KOPT-K1 (cell line): Measurements from ENCODE around the gene LHFPL6.

Experiments
- H3K27ac ChIP-seq: fragments of 200-600 bp; sonication (generic); 2 replicates; pipeline ENCODE4 v1.5.1; 2016; ENCODE audit warnings: antibody characterized with exemption, mild to moderate bottlenecking, low read depth, low read length; ENCODE audit not compliant: poor library complexity, severe bottlenecking
- H3K36me3 ChIP-seq: fragments of 200-600 bp; sonication (generic); 2 replicates; pipeline ENCODE4 v1.5.1; 2017; ENCODE audit warnings: antibody characterized with exemption, mild to moderate bottlenecking, low read length, moderate library complexity; ENCODE audit not compliant: insufficient read depth
- H3K9me3 ChIP-seq: fragments of 200-600 bp; sonication (generic); 2 replicates; pipeline ENCODE4 v1.5.1; 2017; ENCODE audit warnings: antibody characterized with exemption, low read length, mild to moderate bottlenecking; ENCODE audit not compliant: insufficient read depth, poor library complexity, severe bottlenecking

LHFPL6 gene

GRCh38 chr13:39417643-39418042 lies 185.3 kb downstream of the LHFPL6 start:
- Histone ChIP-seq H3K27ac (no peak overlapping the region), H3K36me3 (no peaks in the 10 kb centered on the region), H3K9me3 (no peaks in the 10 kb centered on the region)

- H3K36me3 ChIP-seq = no peaks in the 10 kb centered on the region
- no peaks in the 10 kb centered on the region for H3K9me3 ChIP-seq
- no peak overlapping the region for H3K27ac ChIP-seq
Observed at GRCh38 chr13:39417131-39417530, 185.9 kb downstream of the LHFPL6 start.

GRCh38 chr13:39415008-39415802 lies 187.8 kb downstream of the LHFPL6 start:
- Histone ChIP-seq H3K9me3 (no peaks in the 10 kb centered on the region), H3K36me3 (no peaks in the 10 kb centered on the region), H3K27ac (no peak overlapping the region)

- H3K27ac ChIP-seq = no peak overlapping the region
- H3K9me3 ChIP-seq = no peaks in the 10 kb centered on the region
- no peaks in the 10 kb centered on the region for H3K36me3 ChIP-seq
Observed at GRCh38 chr13:39414339-39414738, 188.7 kb downstream of the LHFPL6 start.

GRCh38 chr13:39411511-39411910 lies 191.5 kb downstream of the LHFPL6 start:
- no peak overlapping the region for H3K27ac ChIP-seq
- no peaks in the 10 kb centered on the region for H3K9me3 ChIP-seq
- no peaks in the 10 kb centered on the region for H3K36me3 ChIP-seq

- Histone ChIP-seq H3K9me3 (no peaks in the 10 kb centered on the region), H3K36me3 (no peaks in the 10 kb centered on the region), H3K27ac (no peak overlapping the region)
Observed at GRCh38 chr13:39410964-39411363, 192.0 kb downstream of the LHFPL6 start.

GRCh38 chr13:39410096-39410901 lies 192.7 kb downstream of the LHFPL6 start:
- Histone ChIP-seq H3K9me3 (no peaks in the 10 kb centered on the region), H3K36me3 (no peaks in the 10 kb centered on the region), H3K27ac (no peak overlapping the region)

- H3K9me3 ChIP-seq = no peaks in the 10 kb centered on the region
- no peaks in the 10 kb centered on the region for H3K36me3 ChIP-seq
- H3K27ac ChIP-seq = no peak overlapping the region
Observed at GRCh38 chr13:39408512-39408911, 194.5 kb downstream of the LHFPL6 start.

GRCh38 chr13:39407786-39408185 lies 195.2 kb downstream of the LHFPL6 start:
- Histone ChIP-seq H3K36me3 (no peaks in the 10 kb centered on the region), H3K27ac (no peak overlapping the region), H3K9me3 (no peaks in the 10 kb centered on the region)

- H3K9me3 ChIP-seq = no peaks in the 10 kb centered on the region
- no peak overlapping the region for H3K27ac ChIP-seq
- no peaks in the 10 kb centered on the region for H3K36me3 ChIP-seq
Observed at GRCh38 chr13:39407138-39407537, 195.9 kb downstream of the LHFPL6 start.

- Histone ChIP-seq H3K27ac (no peak overlapping the region), H3K9me3 (no peaks in the 10 kb centered on the region), H3K36me3 (no peaks in the 10 kb centered on the region)
Observed at GRCh38 chr13:39406688-39407087, 196.3 kb downstream of the LHFPL6 start.

GRCh38 chr13:39405596-39406205 lies 197.3 kb downstream of the LHFPL6 start:
- Histone ChIP-seq H3K36me3 (no peaks in the 10 kb centered on the region), H3K9me3 (no peaks in the 10 kb centered on the region), H3K27ac (no peak overlapping the region)

GRCh38 chr13:39405107-39405506 lies 197.9 kb downstream of the LHFPL6 start:
- no peaks in the 10 kb centered on the region for H3K9me3 ChIP-seq
- no peak overlapping the region for H3K27ac ChIP-seq
- no peaks in the 10 kb centered on the region for H3K36me3 ChIP-seq

- Histone ChIP-seq H3K27ac (no peak overlapping the region), H3K9me3 (no peaks in the 10 kb centered on the region), H3K36me3 (no peaks in the 10 kb centered on the region)
Observed at GRCh38 chr13:39403106-39403505, 199.9 kb downstream of the LHFPL6 start.

GRCh38 chr13:39402221-39402970 lies 200.6 kb downstream of the LHFPL6 start:
- H3K9me3 ChIP-seq = no peaks in the 10 kb centered on the region
- no peak overlapping the region for H3K27ac ChIP-seq
- H3K36me3 ChIP-seq = no peaks in the 10 kb centered on the region
